NCI-H524 treated with DMSO at 0.1 percent for 48 hours (cell line): ENCODE measurements around the gene HNRNPDL.
"Not testable (repeated sequence)": the region's sequence is repeated elsewhere in the genome, so short reads cannot be mapped to it uniquely, and the experiment has no call there.

Source experiments
- DNase-seq: peaks from one replicate; lab custom pipeline; 2025; lab: John Stamatoyannopoulos, UW

HNRNPDL gene

GRCh38 chr4:82430193-82430963, at the start of gene HNRNPDL, which contains the start of gene ENOPH1:
HNRNPDL (minus strand) TSS chr4:82430462; CDS start chr4:82429690, 772 bp downstream.
ENOPH1 (plus strand) TSS chr4:82430590; CDS start chr4:82430830, 240 bp downstream.
- peak; percentile 62 for DNase-seq

- no peak for DNase-seq
Observed at GRCh38 chr4:82479562-82479961, 49.3 kb upstream of the HNRNPDL start.

- DNase-seq = not testable (repeated sequence)
Observed at GRCh38 chr4:82477469-82477868, 47.2 kb upstream of the HNRNPDL start.

- DNase-seq = not testable (repeated sequence)
Observed at GRCh38 chr4:82475931-82476330, 45.7 kb upstream of the HNRNPDL start.

- no peak for DNase-seq
Observed at GRCh38 chr4:82473621-82474164, 43.4 kb upstream of the HNRNPDL start.

GRCh38 chr4:82473080-82473479, 42.8 kb upstream of the HNRNPDL start:
- DNase-seq = not testable (repeated sequence)

- no peak for DNase-seq
Observed at GRCh38 chr4:82469791-82470345, 39.6 kb upstream of the HNRNPDL start.

- DNase-seq = no peak
Observed at GRCh38 chr4:82467471-82467870, 37.2 kb upstream of the HNRNPDL start.

GRCh38 chr4:82463221-82463620, 33.0 kb upstream of the HNRNPDL start:
- no peak for DNase-seq

- no peak for DNase-seq
Observed at GRCh38 chr4:82462415-82462831, 32.2 kb upstream of the HNRNPDL start.

GRCh38 chr4:82461710-82462109, 31.4 kb upstream of the HNRNPDL start:
- DNase-seq = no peak

GRCh38 chr4:82458729-82459128, 28.5 kb upstream of the HNRNPDL start:
- no peak for DNase-seq

- DNase-seq = no peak
Observed at GRCh38 chr4:82457266-82457665, 27.0 kb upstream of the HNRNPDL start.

GRCh38 chr4:82452026-82452425, 21.8 kb upstream of the HNRNPDL start:
- no peak for DNase-seq

GRCh38 chr4:82450966-82451755, 20.9 kb upstream of the HNRNPDL start:
- no peak for DNase-seq

- DNase-seq = no peak
Observed at GRCh38 chr4:82447886-82448285, 17.6 kb upstream of the HNRNPDL start.

GRCh38 chr4:82439088-82439487, 8.8 kb upstream of the HNRNPDL start:
- no peak for DNase-seq

GRCh38 chr4:82437285-82438005, 7.2 kb upstream of the HNRNPDL start:
- DNase-seq = no peak

- no peak for DNase-seq
Observed at GRCh38 chr4:82436780-82437179, 6.5 kb upstream of the HNRNPDL start.

GRCh38 chr4:82436130-82436529, 5.9 kb upstream of the HNRNPDL start:
- no peak for DNase-seq

- DNase-seq = no peak
Observed at GRCh38 chr4:82434949-82435348, 4.7 kb upstream of the HNRNPDL start.

- DNase-seq = no peak
Observed at GRCh38 chr4:82433791-82434190, 3.5 kb upstream of the HNRNPDL start.
